Measurements from ENCODE around the gene SYNE2. TPM values are rescaled to one million over a fixed set of nuclear protein-coding genes. Genes with fewer than 3 reads are reported as not detected.
A peak's percentile ranks its signal among the peaks of the same experiment; 100 is the strongest.

SYNE2 gene
- total RNA-seq, 1 donor: 25.8 TPM

DNA sequence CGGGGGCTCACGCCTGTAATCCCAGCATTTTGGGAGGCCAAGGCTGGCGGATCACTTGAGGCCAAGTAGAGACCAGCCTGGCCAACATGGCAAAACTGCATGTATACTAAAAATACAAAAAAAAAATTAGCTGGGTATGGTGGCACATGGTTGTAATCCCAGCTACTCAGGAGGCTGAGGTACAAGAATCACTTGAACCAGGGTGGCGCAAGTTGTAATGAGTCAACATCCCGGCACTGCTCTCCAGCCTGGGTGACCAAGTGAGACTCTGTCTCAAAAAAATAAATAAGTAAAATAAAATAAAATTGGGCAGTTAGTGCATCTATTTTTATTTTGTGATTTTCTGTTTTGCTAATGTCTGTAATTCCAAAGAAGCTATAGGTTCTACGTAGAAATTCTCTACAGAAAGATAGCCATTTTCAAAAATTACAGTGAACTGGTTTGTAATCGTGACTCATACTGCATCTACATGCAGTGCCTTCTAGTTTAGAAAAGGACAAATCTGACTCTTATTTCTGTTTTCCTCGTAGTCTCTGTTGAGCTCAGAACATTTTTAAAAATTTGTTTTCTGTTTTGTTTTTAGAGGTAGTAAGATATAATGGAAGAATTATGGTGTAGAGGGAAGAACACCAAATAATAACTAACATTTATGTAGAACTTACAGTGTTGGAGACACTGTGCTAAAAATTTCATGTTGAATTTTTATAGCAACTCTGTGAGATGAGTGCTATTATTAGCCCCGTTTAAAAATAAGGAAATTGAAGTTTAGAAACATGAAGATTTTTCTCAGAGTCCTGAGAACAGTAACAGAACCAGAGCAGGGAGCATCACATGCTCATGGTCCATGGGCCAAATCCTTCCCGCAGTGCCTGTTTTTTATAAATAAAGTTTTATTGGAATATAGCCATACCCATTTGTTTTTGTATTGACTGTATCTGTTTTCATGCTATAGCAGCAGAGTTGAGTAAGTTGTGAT is 201.2 kb downstream of the SYNE2 start:
- no peak for DNase-seq (ENCODE audit: low read depth)
- TF ChIP-seq, protein P1, sequence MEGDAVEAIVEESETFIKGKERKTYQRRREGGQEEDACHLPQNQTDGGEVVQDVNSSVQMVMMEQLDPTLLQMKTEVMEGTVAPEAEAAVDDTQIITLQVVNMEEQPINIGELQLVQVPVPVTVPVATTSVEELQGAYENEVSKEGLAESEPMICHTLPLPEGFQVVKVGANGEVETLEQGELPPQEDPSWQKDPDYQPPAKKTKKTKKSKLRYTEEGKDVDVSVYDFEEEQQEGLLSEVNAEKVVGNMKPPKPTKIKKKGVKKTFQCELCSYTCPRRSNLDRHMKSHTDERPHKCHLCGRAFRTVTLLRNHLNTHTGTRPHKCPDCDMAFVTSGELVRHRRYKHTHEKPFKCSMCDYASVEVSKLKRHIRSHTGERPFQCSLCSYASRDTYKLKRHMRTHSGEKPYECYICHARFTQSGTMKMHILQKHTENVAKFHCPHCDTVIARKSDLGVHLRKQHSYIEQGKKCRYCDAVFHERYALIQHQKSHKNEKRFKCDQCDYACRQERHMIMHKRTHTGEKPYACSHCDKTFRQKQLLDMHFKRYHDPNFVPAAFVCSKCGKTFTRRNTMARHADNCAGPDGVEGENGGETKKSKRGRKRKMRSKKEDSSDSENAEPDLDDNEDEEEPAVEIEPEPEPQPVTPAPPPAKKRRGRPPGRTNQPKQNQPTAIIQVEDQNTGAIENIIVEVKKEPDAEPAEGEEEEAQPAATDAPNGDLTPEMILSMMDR (IDR thresholded peaks at IDR 0.05; ENCODE audit: insufficient read depth, low read length): no peak
- no peak overlapping the region for H3K4me3 ChIP-seq (ENCODE audit: low read depth, low read length)

GRCh38 chr14:64059454-64060198 is 206.8 kb downstream of the SYNE2 start:
- H3K4me3 ChIP-seq (ENCODE audit: low read depth, low read length): no peak overlapping the region
- TF ChIP-seq, protein P1 (IDR thresholded peaks at IDR 0.05; ENCODE audit: insufficient read depth, low read length): no peak
- DNase-seq (ENCODE audit: low read depth): no peak

DNA sequence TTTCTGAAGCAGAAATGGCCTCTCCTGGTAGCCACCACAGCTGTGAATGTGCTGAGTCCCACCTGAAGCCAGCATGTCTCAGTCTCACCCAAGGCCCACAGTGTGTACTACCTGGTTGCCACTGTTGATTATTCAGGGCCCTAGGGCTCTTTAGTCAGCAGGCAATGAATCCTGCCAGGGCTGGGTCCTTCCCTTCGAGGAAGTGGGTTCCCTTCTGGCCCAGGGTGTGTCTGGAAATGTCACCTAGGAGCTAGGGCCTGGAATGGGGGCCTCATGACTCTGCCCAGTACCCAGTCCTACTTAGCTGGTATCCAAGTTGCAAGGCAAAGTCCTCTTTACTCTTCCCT is 207.4 kb downstream of the SYNE2 start:
- TF ChIP-seq, protein P1 (IDR thresholded peaks at IDR 0.05; ENCODE audit: insufficient read depth, low read length): no peak
- no peak overlapping the region for H3K4me3 ChIP-seq (ENCODE audit: low read depth, low read length)

GRCh38 chr14:64060648-64061096 is 207.9 kb downstream of the SYNE2 start:
- no peak overlapping the region for H3K4me3 ChIP-seq (ENCODE audit: low read depth, low read length)
- TF ChIP-seq, protein P1 (IDR thresholded peaks at IDR 0.05; ENCODE audit: insufficient read depth, low read length): peak; percentile 50
- DNase-seq (ENCODE audit: low read depth): no peak

More for the DNA sequence above, 207.4 kb downstream of the SYNE2 start:
- DNase-seq (ENCODE audit: low read depth): no peak

- TF ChIP-seq, protein P1 (IDR thresholded peaks at IDR 0.05; ENCODE audit: insufficient read depth, low read length): no peak
- H3K4me3 ChIP-seq (ENCODE audit: low read depth, low read length): no peak overlapping the region
- no peak for DNase-seq (ENCODE audit: low read depth)
These were observed 208.3 kb downstream of the SYNE2 start for GRCh38 chr14:64061115-64061514.

GRCh38 chr14:64061706-64062105 is 208.9 kb downstream of the SYNE2 start:
- TF ChIP-seq, protein P1 (IDR thresholded peaks at IDR 0.05; ENCODE audit: insufficient read depth, low read length): no peak
- DNase-seq (ENCODE audit: low read depth): no peak
- H3K4me3 ChIP-seq (ENCODE audit: low read depth, low read length): no peak overlapping the region
